GM18868 (cell line): ENCODE results near the gene TP63.
A peak's percentile ranks its signal among the peaks of the same experiment; 100 is the strongest.

ENCODE experiments used
- ATAC-seq: cut with Tn5 transposase; IDR thresholded peaks from one replicate; pipeline ENCODE4 v1.9.1; 2021; ENCODE audit warnings: mild to moderate bottlenecking, moderate library complexity; ENCODE audit not compliant: unreplicated experiment

The TP63 gene

GRCh38 chr3:189772584-189772983 is 141.4 kb downstream of the TP63 start:
- no peak for ATAC-seq

DNA sequence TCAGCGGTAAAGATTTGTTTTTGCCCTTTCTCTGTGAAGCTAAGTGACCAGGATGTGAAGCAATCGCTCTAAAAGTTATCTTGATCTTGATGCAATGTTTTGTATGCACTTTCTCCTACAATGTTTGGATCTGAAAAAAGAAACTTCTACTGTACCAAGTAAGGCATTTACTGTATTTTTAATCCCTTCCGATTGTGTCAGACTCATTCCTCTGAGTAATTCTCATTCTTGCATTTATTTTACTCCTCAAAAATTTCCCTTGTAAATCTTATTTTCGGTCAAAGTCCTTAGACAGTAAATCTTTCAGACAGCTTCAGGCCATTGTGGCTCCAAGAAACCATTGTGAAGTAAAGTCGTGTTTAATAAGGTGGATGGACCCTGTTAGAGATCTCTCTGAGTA is 141.9 kb downstream of the TP63 start:
- no peak for ATAC-seq

- ATAC-seq: no peak
Measured at GRCh38 chr3:189776149-189776824, 145.1 kb downstream of the TP63 start.

DNA sequence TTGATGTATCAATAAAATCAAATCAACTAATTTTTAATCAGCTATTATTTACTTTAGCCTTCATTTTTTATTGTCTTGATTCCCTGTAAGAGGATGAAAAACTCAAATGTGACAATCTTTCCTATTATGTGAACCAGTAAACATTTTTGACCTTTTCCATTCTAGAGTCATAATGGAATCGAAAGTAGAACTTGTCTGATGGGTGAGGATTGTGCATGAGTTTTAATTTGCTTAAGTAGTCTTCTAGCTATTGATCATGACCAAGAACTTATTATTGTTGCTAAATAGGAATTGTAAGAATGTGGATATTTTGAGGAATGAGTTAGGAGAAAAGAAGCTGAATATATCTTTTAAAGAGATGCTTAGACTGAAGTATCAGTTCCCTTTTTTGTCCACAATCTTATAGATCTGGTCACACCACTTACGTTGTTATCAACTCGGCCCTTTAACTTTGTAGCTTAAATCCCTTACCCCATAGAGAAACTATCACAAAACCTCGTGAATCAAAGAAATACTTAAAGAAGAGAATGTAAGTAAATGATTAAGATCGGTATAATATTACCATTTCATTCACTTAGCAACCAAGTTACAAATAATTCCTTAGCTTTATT is 147.3 kb downstream of the TP63 start:
- peak; percentile 84 for ATAC-seq

- ATAC-seq: no peak
Measured at GRCh38 chr3:189779166-189779565, 148.0 kb downstream of the TP63 start.

DNA sequence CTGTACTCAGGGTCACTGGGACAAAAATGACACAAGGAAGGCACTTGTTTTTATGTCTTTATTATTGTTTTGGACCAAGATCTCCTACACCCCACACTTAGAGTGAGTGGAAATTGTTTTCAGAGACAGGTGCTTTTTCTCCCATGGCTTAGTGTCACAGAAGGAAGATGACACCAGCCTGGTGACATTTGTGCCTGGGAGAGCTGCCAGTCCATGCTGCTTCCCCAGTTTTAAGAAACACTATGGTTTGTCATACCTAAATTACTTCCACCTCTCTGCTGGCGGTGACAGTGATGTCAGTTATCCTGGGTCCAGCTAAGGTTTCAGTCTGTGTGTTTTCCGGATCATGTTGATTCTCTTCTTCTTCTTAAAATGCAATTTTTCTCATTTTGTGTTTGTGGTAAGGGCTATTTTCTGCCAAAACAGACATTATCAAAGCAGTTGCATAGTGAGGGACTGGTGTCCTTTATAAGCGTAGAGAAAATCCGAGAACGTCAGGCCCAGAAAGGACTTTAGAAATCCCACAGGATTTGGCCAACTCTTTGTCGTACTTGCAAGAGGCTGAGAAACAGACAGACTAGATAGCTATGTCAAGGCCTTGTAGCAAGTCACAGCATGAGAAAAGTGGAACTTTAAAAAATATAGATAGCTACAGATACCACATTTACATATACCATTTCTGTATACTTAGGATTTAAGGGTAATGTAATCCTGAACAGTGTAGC is 149.5 kb downstream of the TP63 start:
- no peak for ATAC-seq

- ATAC-seq: no peak
Measured at GRCh38 chr3:189781415-189781814, 150.2 kb downstream of the TP63 start.

DNA sequence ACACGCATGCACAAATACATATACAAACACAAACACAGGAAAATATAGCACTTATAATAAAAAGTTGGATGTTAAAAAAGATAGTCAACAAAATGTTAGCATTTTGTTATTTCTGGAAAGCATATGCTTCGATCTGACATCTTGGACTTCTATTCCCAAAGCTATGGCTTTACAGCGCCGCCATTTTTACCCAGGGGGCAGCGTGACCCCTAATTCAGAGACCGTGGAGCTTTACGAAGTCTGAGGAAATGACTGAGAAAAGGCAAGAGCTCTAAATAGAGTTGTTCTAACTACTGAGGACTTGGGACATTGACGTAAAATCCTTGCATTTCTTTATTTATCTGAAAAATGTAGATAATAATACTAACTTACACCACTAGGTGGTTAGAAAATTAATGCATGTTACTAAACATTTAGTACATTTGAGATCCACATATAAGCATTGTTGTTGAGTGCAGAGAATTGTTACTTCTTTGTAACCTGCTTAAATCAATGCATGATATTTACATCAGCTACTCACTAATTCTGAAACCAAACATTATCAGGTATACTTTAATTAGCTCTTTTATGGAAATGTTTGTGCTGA is 155.4 kb downstream of the TP63 start:
- ATAC-seq: no peak

DNA sequence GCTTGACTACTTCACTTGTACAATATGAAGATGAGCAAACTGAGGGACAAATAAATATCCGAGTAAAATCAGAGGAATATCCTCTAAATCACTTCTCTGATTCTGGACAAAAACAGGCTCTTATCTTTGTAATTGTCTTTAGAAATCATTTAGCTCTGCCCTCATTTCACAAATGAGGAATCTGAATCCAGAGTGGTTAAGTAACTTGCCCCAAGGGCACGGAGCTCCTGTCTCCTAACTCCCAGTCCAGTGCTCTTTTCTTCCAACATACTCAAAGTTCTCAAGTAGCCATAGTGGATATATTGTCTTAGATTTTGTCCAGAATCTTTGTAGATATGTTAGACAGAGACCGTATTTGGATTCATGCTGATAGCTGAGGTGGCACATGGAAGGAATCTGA is 156.0 kb downstream of the TP63 start:
- ATAC-seq: no peak

GRCh38 chr3:189787632-189788031 is 156.4 kb downstream of the TP63 start:
- no peak for ATAC-seq

- ATAC-seq: no peak
Measured at GRCh38 chr3:189789432-189789831, 158.2 kb downstream of the TP63 start.

DNA sequence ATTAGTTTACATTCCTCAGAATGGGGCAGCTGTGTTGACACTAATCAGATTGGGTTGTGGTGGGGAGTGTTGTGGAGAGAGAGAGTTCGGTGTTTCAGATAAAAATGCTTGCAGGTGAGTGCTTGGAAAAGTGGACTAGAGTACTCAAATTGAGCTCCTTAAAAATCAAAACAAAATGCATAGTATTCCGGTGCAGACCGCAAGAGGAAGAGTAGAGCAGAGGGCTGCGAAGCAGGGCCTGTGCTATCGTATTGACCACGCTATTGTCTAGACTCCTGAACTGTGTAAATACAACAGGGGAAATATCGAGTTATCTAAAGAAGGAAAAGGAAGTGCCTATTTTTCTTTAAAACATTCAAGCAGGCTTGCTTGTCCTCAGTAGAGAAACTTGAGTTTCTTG is 159.5 kb downstream of the TP63 start:
- peak; percentile 64 for ATAC-seq

- no peak for ATAC-seq
Measured at GRCh38 chr3:189792046-189792929, 161.1 kb downstream of the TP63 start.

- ATAC-seq: no peak
Measured at GRCh38 chr3:189794518-189794917, 163.3 kb downstream of the TP63 start.

GRCh38 chr3:189797103-189797750 is 166.0 kb downstream of the TP63 start:
- ATAC-seq: no peak

DNA sequence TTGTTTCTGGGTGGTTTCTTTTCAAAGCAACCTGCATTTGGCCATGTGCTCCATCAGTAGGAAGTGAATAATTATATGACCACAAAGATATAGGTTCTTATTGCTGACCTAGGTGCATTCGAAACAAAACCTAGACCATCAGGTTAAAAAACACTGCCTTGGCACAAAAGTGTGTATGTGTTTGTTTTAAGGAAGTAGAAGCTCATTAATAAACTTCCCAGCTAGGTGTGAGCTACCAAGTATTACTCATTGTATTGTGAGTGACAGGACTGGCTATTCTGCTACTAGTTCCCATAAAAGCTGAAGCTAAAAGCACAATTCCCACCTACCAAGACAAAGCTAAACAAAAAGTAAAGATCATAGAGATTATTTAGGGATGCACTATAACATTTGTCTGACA is 168.2 kb downstream of the TP63 start:
- peak; percentile 69 for ATAC-seq

DNA sequence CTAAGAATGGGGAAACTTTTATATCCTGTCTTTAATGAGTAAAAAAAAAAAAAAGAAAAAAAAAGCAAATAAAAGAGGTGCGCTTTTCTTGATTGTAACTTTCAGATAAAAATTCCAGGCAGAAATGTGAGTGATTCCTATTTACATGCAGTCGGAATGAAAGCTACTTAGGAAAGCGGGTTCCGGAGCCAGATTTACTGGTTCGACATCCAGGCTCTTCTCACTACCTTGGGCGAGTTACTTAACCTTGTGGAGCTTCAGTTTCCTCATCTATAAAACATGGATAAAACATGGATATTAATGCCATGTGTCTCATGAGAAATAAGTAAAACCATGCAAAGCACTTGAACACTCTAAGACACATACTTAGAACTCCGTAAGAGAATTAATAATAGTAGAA is 169.2 kb downstream of the TP63 start:
- ATAC-seq: no peak

GRCh38 chr3:189803254-189803653 is 172.1 kb downstream of the TP63 start:
- ATAC-seq: no peak

GRCh38 chr3:189805375-189806067 is 174.3 kb downstream of the TP63 start:
- no peak for ATAC-seq
